NCI-H1417 (cell line): ENCODE data around the gene PRKCG.
A peak's percentile ranks its signal among the peaks of the same experiment; 100 is the strongest.

ENCODE experiments used
- DNase-seq, 3 experiments: peaks; one replicate each; lab custom pipeline; 2025; lab: John Stamatoyannopoulos, UW

PRKCG gene

GRCh38 chr19:53872762-53873161 lies 9.2 kb upstream of the PRKCG start:
- DNase-seq, result no peak

DNA sequence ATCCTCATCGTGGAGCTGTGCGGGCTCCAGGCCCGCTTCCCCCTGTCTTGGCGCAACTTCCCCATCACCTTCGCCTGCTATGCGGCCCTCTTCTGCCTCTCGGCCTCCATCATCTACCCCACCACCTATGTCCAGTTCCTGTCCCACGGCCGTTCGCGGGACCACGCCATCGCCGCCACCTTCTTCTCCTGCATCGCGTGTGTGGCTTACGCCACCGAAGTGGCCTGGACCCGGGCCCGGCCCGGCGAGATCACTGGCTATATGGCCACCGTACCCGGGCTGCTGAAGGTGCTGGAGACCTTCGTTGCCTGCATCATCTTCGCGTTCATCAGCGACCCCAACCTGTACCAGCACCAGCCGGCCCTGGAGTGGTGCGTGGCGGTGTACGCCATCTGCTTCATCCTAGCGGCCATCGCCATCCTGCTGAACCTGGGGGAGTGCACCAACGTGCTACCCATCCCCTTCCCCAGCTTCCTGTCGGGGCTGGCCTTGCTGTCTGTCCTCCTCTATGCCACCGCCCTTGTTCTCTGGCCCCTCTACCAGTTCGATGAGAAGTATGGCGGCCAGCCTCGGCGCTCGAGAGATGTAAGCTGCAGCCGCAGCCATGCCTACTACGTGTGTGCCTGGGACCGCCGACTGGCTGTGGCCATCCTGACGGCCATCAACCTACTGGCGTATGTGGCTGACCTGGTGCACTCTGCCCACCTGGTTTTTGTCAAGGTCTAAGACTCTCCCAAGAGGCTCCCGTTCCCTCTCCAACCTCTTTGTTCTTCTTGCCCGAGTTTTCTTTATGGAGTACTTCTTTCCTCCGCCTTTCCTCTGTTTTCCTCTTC lies 8.0 kb upstream of the PRKCG start:
- no peak for DNase-seq

- no peak for DNase-seq
Measured at GRCh38 chr19:53874606-53874990, 7.4 kb upstream of the PRKCG start.

DNA sequence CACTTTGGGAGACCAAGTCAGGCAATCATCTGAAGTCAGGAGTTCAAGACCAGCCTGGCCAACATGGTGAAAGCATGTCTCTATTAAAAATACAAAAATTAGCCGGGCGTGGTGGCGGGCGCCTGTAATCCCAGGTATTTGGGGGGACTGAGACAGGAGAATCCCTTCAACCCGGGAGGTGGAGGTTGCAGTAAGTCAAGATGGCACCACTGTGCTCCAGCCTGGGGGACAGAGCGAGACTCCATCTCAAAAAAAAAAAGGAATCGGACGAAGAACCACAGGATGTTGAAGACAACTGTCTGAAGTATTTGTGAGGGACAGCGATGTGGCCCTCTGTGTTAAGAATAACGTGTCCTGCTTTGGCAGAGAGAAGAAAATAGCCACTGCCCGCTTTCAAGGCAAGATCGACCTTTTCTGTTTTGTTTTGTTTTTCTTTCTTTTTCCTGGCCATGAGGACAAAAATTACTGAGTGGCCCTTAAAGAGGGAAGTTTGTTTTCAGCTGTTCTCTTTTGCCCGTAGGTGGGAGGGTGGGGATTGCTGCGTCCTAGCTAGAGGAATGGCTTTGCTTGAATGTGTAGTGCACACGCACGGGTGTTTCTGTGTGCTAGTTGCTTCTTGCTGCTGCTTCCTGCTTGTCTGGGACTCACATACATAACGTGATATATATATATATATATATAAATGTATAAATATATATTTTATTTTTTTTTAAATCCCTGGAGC lies 6.2 kb upstream of the PRKCG start:
- no peak for DNase-seq

GRCh38 chr19:53876651-53877224 lies 5.3 kb upstream of the PRKCG start:
- no peak for DNase-seq

DNA sequence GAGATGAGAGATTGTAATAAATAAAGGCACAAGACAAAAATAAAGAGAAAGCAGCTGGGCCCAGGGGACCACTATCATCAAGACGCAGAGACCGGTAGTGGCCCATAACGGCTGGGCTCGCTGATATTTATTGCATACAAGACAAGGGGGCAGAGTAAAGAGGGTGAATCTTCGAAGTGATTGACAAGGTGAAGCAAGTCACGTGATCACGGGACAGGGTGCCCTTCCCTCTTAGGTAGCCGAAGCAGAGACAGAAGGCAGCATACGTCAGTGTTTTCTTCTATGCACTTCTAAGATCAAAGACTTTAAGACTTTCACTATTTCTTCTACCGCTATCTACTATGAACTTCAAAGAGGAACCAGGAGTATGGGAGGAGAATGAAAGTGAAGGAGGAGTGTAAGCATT lies 4.6 kb upstream of the PRKCG start:
- DNase-seq, result no peak

DNA sequence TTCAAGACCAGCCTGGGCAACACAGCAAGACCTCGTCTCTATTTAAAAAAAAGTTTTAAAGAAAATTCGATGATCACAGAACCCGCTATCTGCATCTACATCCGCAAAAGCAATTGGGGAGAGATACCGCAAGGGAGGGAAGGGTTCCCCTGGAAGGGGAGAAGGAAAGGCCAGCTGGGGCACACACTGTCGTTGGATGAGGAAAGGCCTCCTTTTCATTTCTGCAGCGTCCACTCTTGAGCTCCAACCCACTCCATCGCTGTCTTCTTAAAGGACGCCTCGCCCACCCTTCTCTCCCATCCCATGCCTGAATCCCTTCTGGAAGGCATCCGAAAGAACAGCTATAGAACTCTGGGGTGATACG lies 3.2 kb upstream of the PRKCG start:
- no peak for DNase-seq

GRCh38 chr19:53879140-53880081 lies 2.6 kb upstream of the PRKCG start:
- peak; percentile 3 to 73 (median 6) for DNase-seq

DNA sequence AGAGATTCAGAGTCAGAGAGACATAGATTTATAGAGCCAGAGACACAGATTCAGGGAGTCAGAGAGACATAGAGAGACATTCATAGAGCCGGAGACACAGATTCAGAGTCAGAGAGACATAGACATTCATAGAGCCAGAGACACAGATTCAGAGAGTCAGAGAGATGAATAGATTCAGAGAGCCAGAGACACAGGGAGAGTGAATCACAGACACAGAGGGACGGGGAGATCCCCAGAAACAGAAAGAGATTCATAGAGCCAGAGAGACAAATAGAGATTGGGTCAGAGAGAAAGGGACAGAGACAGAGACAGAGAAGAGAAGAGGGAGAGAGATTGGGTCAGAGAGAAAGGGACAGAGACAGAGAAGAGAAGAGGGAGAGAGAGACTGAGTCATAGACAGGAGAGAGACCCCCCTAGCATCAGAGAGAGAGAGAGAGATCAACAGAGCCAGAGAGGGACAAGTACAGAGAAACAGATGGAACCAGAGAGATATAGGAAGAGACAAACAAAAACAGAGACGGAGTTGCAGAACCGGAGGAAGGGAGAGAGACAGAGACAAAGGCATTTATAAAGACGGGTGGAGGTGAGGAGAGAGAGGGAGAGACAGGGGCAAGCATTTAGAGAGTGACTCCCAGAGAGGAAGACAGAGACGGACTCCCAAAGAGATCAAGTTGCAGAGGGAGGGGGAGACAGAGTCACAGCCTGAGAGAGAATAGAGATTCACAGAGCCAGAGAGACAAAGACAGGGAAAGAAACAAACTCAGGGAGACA lies 1.1 kb upstream of the PRKCG start:
- DNase-seq, result no peak

- no peak for DNase-seq
Measured at GRCh38 chr19:53882391-53883050, 524 bp downstream of the PRKCG start.

- DNase-seq, result no peak
Measured at GRCh38 chr19:53883231-53883661, 1.2 kb downstream of the PRKCG start.

GRCh38 chr19:53883741-53884140 lies 1.7 kb downstream of the PRKCG start:
- no peak for DNase-seq

DNA sequence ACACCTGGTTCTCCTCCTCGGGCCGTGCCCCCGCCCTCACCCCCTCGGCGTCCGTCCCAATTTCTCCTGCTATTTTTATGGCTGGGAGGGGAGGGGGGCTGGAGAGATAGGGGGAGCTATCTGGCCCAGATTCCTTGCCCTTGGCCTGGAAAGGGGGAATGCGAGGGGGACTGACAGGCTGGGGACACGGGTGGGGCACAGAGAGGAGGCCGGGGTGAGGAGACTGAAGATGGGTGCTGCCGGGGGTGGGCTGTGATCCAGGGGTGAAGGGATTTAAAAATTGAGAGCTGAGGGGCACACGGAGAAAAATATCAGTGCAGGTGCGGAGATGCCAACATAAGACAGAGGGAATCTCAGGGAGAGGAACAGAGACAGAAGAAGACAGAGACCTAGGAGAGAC lies 2.3 kb downstream of the PRKCG start:
- no peak for DNase-seq

DNA sequence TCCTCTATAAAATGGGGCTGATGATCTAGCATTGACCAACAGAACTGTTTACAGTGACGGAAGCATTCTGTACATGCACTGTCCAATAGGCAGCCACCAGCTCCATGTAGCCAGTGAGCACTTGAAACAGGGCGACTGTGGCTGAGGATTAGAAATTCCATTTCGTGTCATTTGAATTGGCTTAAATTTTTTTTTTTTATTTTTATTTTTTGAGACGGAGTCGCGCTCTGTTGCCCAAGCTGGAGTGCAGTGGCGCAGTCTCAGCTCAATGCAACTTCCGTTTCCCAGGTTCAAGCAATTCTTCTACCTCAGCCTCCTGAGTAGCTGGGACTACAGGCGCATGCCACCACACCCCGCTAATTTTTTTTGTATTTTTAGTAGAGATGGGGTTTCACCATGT lies 3.0 kb downstream of the PRKCG start:
- no peak for DNase-seq

DNA sequence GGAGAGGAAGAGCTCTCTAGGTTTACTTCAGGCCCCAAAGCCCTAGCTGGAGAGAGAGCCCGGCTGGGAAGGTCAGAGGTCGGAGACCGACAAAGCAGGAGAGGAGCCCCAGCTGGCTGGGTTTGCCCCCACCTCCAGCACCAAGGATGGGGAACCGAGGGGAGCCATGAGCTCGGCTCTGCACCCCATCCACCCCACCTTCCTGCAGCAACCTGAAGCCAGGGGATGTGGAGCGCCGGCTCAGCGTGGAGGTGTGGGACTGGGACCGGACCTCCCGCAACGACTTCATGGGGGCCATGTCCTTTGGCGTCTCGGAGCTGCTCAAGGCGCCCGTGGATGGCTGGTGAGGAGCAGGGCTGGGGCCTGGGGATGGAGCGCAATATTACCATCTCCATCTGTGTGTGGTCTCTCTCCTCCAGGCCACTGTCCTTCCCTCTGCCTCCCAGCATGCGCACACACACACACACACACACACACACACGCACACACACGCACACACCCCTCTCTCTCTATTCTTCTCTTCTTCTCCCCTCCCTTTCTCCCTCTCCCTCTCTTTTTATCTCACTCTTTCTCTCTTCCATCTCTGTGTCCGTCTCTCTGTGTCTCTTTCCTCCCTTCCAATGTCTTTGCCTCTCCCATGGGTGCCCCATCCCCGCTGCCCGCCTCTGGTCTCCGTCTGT lies 10.4 kb downstream of the PRKCG start:
- DNase-seq, result no peak

GRCh38 chr19:53892981-53893325 lies 11.0 kb downstream of the PRKCG start:
- no peak for DNase-seq

DNA sequence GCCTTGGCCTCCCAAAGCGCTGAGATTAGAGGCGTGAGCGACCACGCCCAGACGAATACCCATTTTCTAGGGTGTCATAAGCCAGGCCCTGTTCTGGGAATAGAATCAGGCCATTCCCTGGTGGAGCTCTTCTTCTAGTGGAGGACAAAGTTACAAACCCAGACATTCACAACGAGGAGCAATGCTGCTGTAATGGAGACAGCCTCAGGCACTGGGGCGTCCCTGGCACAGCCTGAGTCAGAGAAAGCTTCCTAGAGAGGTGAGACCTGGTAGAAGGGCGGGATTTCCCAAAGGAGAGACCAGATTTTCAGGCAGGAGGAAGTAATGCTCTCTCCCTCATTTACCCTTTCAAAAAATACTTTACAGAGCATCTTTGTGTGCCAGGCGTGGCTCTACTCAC lies 12.7 kb downstream of the PRKCG start:
- no peak for DNase-seq

GRCh38 chr19:53896682-53897081 lies 14.7 kb downstream of the PRKCG start:
- no peak for DNase-seq

DNA sequence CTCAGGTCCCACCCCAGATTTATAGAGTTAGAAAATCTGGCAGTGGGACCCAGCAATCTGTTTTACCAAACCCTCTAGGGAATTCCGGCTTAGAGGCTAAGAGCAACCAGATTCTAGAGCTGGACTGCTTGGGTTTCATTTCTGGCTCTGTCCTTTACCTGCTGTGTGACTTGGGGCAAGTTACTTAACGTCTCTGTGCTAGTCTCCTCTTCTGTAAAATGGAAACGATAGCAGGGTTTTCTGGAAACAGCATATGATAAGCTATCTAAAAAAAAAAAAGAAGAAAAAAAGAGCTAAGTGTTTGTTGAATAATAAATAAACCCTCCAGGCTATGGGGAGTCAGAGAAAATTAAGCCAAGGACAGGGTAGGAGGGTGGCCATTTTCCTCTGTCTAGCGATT lies 15.5 kb downstream of the PRKCG start:
- DNase-seq, result no peak

DNA sequence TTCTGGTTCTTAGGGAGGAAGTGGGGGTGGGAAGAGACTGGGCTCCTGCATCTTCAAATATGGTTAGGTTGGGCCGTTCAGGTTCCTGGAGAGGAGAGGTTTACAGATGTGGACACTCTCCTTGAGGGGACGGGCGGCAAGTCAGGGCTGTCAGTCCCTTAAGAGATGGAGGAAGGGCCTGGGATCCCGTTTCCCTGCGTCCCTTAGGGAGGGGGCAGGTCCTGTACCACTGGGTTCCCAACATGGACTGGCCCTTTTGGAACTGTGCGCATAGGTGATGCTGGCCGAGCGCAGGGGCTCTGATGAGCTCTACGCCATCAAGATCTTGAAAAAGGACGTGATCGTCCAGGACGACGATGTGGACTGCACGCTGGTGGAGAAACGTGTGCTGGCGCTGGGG lies 16.2 kb downstream of the PRKCG start:
- DNase-seq, result no peak
